C4-2B (cell line): Measurements from ENCODE around the gene C4orf50.

Experiments
- CTCF ChIP-seq: fragments of 450-650 bp; conservative IDR thresholded peaks from 2 replicates; pipeline ENCODE4 v1.5.1; 2017; ENCODE audit warnings: mild to moderate bottlenecking
- ZFX ChIP-seq: fragments of 450-650 bp; IDR thresholded peaks from 2 replicates; pipeline ENCODE4 v1.6.1; 2017

GRCh38 chr4:5967783-5968182, 50.4 kb downstream of the C4orf50 start:
- TF ChIP-seq CTCF (no peak), ZFX (no peak)
